Breast epithelium (tissue), 3 donors: Measurements from ENCODE around the gene TENM4.

Source experiments
- POLR2A ChIP-seq: fragments of 450-650 bp; IDR thresholded peaks from one replicate; pipeline ENCODE4 v1.6.1; 2016; ENCODE audit warnings: antibody characterized with exemption, mild to moderate bottlenecking, moderate library complexity
- POLR2AphosphoS5 ChIP-seq, 3 donors: sonication (generic); formaldehyde crosslinking; IDR thresholded peaks; one replicate each; pipeline ENCODE4 v1.6.1; 2017; ENCODE audit warnings: antibody characterized with exemption in 3 of 3

DNA sequence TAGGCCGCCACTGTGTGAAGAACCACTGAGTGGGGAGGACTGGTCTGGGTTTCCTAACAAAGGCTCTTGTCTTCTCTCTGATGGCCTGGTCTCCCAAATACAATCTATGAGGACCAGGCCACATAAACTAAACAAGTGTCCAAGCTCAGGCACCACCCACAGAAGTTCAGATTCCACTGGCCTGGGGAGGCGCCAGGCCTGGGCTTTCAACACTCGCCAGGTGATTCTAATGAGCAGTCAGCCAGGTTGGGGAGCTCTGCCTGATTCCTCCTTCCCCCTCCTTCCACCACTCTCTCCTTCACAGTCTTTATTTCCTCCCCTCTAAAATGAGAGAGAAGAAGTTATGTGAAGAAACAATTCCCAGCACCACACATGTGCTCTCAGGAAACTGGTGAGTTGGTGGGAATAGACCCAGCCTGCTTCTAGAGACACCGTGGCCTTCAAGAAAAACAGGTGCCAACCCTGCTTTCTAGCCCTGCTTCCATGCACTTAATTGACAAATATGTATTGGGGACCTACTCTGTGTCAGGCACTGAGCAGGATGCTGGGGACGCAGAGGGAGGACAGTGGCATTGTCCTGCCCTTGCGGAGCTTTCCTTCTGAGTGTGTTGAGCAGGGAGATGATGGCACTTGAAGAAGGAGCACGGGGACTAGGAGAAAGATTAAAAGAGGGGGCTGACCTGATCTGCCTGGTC lies 242.5 kb downstream of the TENM4 start:
- no peak for TF ChIP-seq POLR2AphosphoS5 (IDR thresholded peaks at IDR 0.05)
- no peak for TF ChIP-seq POLR2A
